Activated naive CD4-positive, alpha-beta T cell treated with anti-CD3 and anti-CD28 coated beads, Interleukin-2, amount 50 U/mL, for 72 hours (primary cell): ENCODE results near the gene FLT1. TPM values are rescaled to one million over a fixed set of nuclear protein-coding genes. Genes with fewer than 3 reads are reported as not detected.

ENCODE experiments used
- ATAC-seq, 2 donors: fragments of 150-1000 bp; cut with Tn5 transposase; 2 replicates each; pipeline ENCODE4 v1.10.0; 2021; ENCODE audit warnings: mild to moderate bottlenecking in 2 of 2, moderate library complexity in 2 of 2
- DNase-seq, 2 donors: peaks; one replicate each; pipeline ENCODE4 v3.0.0; 2021 to 2022; ENCODE audit warnings: low spot score in 2 of 2
- H3K27ac Mint-ChIP-seq, 2 donors: one replicate each; pipeline ENCODE4 v1.8.0; 2022; ENCODE audit warnings: mild to moderate bottlenecking in 2 of 2, mixed read lengths in 2 of 2
- H3K36me3 Mint-ChIP-seq, 2 donors: one replicate each; pipeline ENCODE4 v1.8.0; 2022; ENCODE audit warnings: mixed read lengths in 2 of 2
- H3K9me3 Mint-ChIP-seq, 2 donors: one replicate each; pipeline ENCODE4 v1.8.0; 2022; ENCODE audit warnings: mixed read lengths in 2 of 2
- total RNA-seq, 2 donors: library from RNA; stranded (reverse); gene quantifications; one replicate each; pipeline ENCODE4 v1.2.3, GENCODE V29; 2022

FLT1 gene
- total RNA-seq, 2 donors from 2014 or later: 4.0 to 25.5 TPM

DNA sequence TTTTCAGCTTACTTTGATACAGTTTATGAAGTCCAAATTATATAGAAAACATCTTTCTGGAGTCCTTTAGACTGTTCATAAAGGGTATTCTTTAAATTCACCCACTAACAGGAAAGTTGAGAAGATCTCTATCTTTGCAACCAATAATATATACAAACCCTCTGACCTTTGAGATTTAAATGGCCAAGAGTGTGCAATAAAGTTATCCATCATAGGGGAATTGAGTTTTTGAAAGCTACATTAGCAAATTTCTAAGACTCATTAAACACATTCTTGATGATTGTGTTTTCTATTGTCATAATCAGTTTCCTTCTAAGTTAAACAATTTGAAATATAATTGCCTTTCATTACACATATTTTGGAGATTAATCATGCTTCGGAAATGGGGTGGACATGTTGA is 15.9 kb downstream of the FLT1 start:
- Mint-ChIP-seq H3K27ac (no peak overlapping the region), H3K36me3 (no peaks in the 10 kb centered on the region), H3K9me3 (no peaks in the 10 kb centered on the region)
- ATAC-seq (no peak), DNase-seq (no peak)

DNA sequence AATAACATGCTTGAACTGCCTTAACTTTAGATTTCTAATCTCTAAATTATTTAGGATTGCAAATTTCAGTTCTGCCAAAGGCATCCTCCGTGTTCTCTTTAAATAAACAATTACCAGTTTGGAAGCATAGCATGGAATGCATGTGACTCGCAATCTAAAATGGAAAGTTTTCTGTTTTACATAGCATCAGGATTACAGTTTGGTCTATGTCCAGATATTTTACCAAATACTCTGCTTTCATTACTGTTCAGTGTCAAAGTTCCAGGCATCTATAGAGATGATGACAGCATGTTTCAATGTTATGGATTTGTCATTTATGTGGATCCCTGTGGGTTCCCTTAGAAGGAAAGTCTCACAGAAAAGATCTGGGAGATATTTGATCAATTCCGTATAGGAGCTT is 16.8 kb downstream of the FLT1 start:
- peaks cover 2% of the 10 kb centered on the region in 2 donors for H3K36me3 Mint-ChIP-seq
- no peak for ATAC-seq
- H3K27ac Mint-ChIP-seq: no peak overlapping the region
- DNase-seq: no peak
- H3K9me3 Mint-ChIP-seq: no peaks in the 10 kb centered on the region

- peaks cover 7% of the 10 kb centered on the region in 2 donors for H3K36me3 Mint-ChIP-seq
- DNase-seq: no peak
- H3K9me3 Mint-ChIP-seq: no peaks in the 10 kb centered on the region
- no peak for ATAC-seq
- no peak overlapping the region for H3K27ac Mint-ChIP-seq
Measured at GRCh38 chr13:28477709-28477973, 17.3 kb downstream of the FLT1 start.

DNA sequence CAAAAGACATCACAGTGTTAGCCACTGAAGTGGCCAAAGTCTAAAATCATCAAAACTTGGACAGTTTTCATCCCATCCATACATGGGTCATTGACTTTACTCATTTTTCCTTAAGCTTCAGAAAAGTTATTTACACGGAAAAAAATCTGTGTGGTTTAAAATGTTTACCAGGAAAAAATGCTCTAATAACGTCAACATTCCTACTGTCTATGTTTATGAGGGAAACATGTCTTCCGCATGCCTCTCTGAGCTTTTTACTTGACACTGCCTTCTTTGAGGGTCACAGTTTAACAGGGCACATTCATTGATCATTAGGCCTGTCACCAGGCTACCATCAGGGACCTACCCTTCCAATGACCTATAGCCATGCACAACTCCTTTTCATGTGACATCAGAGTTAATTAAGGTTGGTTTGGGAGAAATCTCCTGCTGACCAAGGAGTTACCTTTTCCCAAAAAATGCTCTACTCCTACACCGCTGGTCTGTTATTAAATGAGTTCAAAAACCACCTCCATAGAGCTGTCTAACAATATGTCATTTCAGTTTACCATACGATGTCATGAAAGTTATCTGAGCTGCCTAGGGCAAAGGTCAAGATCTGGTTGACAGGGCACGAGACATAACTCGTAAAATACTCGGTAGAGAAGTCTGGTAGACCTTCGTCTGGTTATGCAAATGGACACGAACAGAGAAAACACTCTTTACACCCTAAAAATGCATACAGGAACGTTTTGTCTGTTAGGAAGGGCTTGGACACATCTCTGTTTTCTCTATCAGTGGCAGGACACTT is 17.8 kb downstream of the FLT1 start:
- Mint-ChIP-seq H3K9me3 (no peaks in the 10 kb centered on the region), H3K36me3 (peaks cover 9 to 12% of the 10 kb centered on the region in 2 donors), H3K27ac (no peak overlapping the region)
- ATAC-seq (no peak), DNase-seq (no peak)

GRCh38 chr13:28475916-28476725 is 18.8 kb downstream of the FLT1 start:
- H3K27ac Mint-ChIP-seq: no peak overlapping the region
- ATAC-seq (peak in 1 of 2 donors; percentile 55), DNase-seq (no peak)
- H3K36me3 Mint-ChIP-seq: peaks cover 9 to 19% of the 10 kb centered on the region in 2 donors
- no peaks in the 10 kb centered on the region for H3K9me3 Mint-ChIP-seq

- DNase-seq (no peak), ATAC-seq (no peak)
- Mint-ChIP-seq H3K27ac (no peak overlapping the region), H3K9me3 (no peaks in the 10 kb centered on the region), H3K36me3 (peaks cover 9 to 19% of the 10 kb centered on the region in 2 donors)
Measured at GRCh38 chr13:28474491-28475134, 20.3 kb downstream of the FLT1 start.

DNA sequence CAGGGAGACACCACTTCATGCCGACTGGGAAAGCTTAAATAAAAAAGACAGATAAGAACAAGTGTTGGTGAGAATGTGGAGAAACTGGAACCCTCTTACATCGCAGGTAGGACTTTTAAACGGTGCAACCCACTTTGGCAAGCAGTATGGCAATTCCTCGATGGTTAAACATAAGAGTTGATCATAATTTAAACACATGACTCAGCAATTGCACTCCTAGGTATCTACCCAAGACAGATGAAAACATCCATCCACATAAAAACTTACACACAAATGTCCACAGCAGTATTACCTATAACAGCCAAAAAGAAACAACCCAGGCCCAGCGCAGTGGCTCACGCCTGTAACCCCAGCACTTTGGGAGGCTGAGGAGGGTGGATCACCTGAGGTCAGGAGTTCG is 21.9 kb downstream of the FLT1 start:
- ATAC-seq (no peak), DNase-seq (no peak)
- H3K27ac Mint-ChIP-seq: no peak overlapping the region
- H3K9me3 Mint-ChIP-seq: no peaks in the 10 kb centered on the region
- H3K36me3 Mint-ChIP-seq: peaks cover 9 to 19% of the 10 kb centered on the region in 2 donors

GRCh38 chr13:28471421-28471820 is 23.5 kb downstream of the FLT1 start:
- H3K9me3 Mint-ChIP-seq: no peaks in the 10 kb centered on the region
- H3K27ac Mint-ChIP-seq: no peak overlapping the region
- peaks cover 9 to 27% of the 10 kb centered on the region in 2 donors for H3K36me3 Mint-ChIP-seq
- DNase-seq (no peak), ATAC-seq (no peak)

- ATAC-seq (no peak), DNase-seq (no peak)
- Mint-ChIP-seq H3K36me3 (peaks cover 9 to 33% of the 10 kb centered on the region in 2 donors), H3K9me3 (no peaks in the 10 kb centered on the region), H3K27ac (no peak overlapping the region)
Measured at GRCh38 chr13:28470296-28470695, 24.6 kb downstream of the FLT1 start.

DNA sequence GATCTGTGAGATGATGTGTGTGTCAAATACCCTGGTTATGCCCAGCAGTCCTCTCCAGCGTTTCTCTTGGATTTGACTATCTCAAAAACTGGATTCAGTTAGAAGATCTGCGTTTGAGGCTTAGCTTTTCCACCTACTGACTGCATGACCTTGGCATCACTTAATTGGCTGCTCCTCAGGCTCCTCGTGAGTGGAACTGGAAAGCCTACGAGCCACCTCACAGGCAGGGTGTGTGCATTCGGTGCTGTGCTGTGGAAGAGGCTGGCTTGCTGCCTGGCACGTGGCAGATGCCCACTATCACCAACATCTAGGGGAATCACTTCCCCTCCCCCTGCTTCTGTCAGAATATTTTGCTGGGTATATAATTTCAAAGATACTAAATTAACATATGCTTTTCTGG is 25.6 kb downstream of the FLT1 start:
- Mint-ChIP-seq H3K27ac (no peak overlapping the region), H3K9me3 (no peaks in the 10 kb centered on the region), H3K36me3 (peaks cover 9 to 33% of the 10 kb centered on the region in 2 donors)
- DNase-seq (no peak), ATAC-seq (no peak)

DNA sequence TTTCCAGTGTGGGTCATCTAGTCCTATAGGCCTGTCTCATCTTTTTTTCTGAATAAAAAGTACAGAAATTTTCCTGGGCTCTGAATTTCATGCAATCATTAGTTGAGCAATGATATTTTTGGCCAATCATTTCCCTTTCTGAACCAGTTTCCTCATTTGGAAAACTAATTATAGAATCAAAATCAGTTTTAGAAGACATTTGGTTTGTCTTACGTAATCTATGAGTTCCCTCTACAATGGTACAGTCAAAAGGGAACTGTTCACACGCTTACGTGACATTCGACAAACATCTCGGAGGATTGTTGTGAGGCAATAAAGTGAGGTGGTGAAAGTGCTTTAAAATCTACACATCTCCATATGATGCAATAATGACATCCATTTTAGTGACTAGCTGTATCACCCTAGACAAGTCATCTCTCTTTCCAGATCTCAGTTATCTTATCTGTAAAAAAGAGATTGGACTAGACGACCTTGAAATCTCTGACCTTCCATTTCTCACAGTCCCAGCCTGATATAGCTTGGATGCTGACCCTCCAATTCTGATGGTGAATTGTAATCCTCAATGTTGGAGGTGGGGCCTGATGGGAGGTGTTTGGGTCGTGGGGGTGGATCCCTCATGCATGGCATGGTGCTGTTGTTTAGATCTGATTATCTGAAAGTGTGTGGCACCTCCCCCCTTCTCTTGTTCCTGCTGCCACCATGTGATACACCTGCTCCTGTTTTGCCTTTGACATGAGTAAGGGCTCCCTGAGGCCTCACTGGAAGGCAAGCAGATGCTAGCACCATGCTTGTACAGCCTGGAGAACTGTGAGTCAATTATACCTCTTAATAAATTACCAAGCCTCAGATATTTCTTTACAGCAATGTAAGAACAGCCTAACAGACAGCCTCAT is 26.7 kb downstream of the FLT1 start:
- no peak for DNase-seq
- Mint-ChIP-seq H3K27ac (no peak overlapping the region), H3K36me3 (peaks cover 8 to 33% of the 10 kb centered on the region in 2 donors), H3K9me3 (no peaks in the 10 kb centered on the region)
- ATAC-seq: peak in 1 of 2 donors; percentile 26

DNA sequence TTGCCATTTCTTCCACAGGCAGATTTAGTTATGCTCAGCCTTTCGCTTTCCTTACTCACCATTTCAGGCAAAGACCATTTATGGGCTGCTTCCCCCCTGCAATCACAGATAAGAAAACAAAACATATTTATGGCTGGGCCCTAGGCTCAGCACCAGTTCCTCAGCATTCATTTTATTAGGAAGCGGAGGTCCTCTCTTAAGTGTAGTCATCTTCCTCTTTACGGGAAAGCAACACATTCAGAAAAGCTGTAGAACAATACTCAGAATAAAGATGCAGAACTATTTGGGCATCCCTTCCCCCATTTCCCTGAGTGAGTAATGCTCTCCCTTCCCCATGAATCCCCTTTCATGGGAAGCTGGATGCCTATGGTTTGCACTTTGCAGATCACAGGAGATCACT is 27.9 kb downstream of the FLT1 start:
- no peak for DNase-seq
- H3K27ac Mint-ChIP-seq: peak overlapping the region in 1 of 2 donors; percentile 44
- no peaks in the 10 kb centered on the region for H3K9me3 Mint-ChIP-seq
- no peak for ATAC-seq
- peaks cover 0 to 20% of the 10 kb centered on the region in 2 donors for H3K36me3 Mint-ChIP-seq

DNA sequence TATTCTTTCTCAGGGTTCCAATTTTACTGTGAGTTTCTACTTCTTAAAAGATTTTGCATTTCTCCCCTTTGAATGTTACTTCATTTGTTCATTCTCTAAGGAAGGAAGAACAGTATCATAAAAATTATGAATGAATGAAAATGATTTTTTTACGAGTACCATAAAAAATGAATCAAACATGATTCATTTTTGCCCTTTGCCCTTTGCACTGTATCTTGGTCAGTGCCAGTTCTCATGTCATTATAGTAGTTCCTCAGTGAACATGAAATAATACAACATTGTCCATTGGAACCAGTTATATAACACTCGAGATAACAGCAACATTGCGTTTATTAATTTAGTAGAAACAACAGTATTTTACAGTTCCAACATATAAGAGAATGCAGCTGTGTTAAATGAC is 28.8 kb downstream of the FLT1 start:
- Mint-ChIP-seq H3K9me3 (no peaks in the 10 kb centered on the region), H3K27ac (peak overlapping the region in 1 of 2 donors; percentile 60), H3K36me3 (peaks cover 0 to 15% of the 10 kb centered on the region in 2 donors)
- ATAC-seq (no peak), DNase-seq (no peak)

DNA sequence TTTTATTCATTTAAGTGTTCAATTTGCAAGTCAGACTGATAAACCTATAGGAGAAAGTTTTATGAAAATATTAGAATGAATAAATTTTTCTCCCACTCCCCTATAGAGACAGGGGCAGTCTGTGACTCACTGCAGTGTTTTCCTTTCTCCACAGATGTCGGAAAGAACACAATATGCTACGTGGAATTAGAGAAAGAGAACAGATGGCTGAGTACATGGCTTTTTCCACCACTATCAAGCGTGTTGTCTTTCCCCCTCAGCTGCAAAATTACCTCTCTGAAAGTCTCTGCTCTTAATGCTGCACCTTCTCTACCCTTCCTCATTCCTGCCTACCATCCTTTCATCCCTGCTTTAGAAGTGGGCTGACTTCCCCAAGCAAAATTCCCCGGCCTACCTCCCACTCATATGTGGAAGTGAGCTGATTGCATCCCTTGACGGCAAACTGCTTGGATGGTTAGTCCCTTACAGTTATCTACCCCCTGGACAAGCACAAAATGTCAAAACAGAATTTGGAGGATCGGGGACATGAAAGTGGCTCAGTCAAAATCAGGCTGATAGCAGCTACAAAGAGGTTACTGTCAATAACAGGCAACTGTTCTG is 30.0 kb downstream of the FLT1 start:
- DNase-seq (no peak), ATAC-seq (no peak)
- H3K27ac Mint-ChIP-seq: no peak overlapping the region
- H3K9me3 Mint-ChIP-seq: no peaks in the 10 kb centered on the region
- H3K36me3 Mint-ChIP-seq: peaks cover 0 to 20% of the 10 kb centered on the region in 2 donors

GRCh38 chr13:28463481-28463880 is 31.4 kb downstream of the FLT1 start:
- Mint-ChIP-seq H3K9me3 (no peaks in the 10 kb centered on the region), H3K27ac (no peak overlapping the region), H3K36me3 (peaks cover 0 to 20% of the 10 kb centered on the region in 2 donors)
- DNase-seq: no peak
- no peak for ATAC-seq

- H3K9me3 Mint-ChIP-seq: no peaks in the 10 kb centered on the region
- no peak for ATAC-seq
- H3K36me3 Mint-ChIP-seq: peaks cover 0 to 5% of the 10 kb centered on the region in 2 donors
- no peak for DNase-seq
- H3K27ac Mint-ChIP-seq: no peak overlapping the region
Measured at GRCh38 chr13:28459911-28460310, 35.0 kb downstream of the FLT1 start.
